Retinal pigment epithelial cell (primary cell): Measurements from ENCODE around the gene MRRF.

Experiments used
- DNase-seq: peaks from one replicate; pipeline ENCODE4 v3.0.0-alpha.2; 2010; ENCODE audit warnings: low read depth
- H3K4me3 ChIP-seq: 2 replicates; pipeline ENCODE4 v1.5.1; 2011; ENCODE audit warnings: mild to moderate bottlenecking, low read length, control low read depth, moderate library complexity
- TF ChIP-seq, protein P1 (sequence below): conservative IDR thresholded peaks from 2 replicates; pipeline ENCODE4 v1.5.1; 2011; ENCODE audit warnings: low read depth, low read length, control low read depth, inconsistent platforms

The MRRF gene

DNA sequence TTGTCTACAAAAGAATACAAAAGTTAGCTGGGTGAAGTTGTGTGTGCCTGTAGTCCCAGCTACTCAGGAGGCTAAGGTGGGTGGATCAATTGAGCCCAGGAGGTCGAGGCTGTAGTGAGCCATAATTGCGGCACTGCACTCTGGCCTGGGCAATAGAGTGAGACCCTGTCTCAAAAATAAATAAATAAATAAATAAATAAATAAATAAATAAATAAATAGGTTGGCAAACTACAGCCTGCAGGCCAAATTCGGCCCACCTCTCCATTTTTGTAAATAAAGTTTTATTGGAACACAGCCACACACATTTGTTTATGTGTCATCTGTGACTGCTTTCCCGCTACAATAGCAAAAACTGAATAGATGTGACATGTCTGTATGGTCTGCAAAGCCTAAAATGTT lies 115.6 kb downstream of the MRRF start:
- no peak overlapping the region for H3K4me3 ChIP-seq
- DNase-seq, result no peak
- TF ChIP-seq, protein P1, sequence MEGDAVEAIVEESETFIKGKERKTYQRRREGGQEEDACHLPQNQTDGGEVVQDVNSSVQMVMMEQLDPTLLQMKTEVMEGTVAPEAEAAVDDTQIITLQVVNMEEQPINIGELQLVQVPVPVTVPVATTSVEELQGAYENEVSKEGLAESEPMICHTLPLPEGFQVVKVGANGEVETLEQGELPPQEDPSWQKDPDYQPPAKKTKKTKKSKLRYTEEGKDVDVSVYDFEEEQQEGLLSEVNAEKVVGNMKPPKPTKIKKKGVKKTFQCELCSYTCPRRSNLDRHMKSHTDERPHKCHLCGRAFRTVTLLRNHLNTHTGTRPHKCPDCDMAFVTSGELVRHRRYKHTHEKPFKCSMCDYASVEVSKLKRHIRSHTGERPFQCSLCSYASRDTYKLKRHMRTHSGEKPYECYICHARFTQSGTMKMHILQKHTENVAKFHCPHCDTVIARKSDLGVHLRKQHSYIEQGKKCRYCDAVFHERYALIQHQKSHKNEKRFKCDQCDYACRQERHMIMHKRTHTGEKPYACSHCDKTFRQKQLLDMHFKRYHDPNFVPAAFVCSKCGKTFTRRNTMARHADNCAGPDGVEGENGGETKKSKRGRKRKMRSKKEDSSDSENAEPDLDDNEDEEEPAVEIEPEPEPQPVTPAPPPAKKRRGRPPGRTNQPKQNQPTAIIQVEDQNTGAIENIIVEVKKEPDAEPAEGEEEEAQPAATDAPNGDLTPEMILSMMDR, result no peak
